Measurements from ENCODE around the gene GOLT1B.
A peak's percentile ranks its signal among the peaks of the same experiment; 100 is the strongest.

GOLT1B gene

GRCh38 chr12:21526053-21526452, 24.5 kb downstream of the GOLT1B start, which contains the start of gene SPX:
SPX (plus strand) TSS chr12:21526296; CDS start chr12:21526473, 177 bp downstream.
- DNase-seq, result no peak

DNA sequence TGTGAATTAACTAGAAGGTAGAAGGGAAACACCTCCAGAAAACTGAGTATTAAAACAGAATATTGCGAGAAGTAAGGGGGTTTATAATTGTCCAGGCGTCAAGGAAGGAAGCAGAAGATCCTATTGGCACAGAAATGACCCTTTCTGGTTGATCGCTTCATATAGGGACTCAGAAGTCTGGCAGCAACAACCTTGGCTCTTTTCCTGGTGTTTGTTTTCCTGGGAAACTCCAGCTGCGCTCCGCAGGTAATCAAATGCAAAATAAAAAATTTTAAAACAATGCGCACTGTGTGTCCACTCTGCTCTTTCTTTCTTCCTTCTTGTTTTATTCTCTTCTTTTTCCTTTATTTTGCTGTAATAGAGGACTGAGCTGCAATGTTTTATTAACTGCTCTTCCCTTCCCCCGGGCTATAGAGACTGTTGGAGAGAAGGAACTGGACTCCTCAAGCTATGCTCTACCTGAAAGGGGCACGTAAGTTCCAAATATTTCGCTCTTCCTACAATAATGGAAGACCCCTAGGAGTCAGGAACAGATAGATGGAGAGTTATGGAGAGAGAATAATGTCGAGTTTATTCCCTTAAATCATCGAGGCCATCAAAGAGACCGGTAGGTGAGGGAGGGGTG, 25.2 kb downstream of the GOLT1B start:
- no peak for DNase-seq

GRCh38 chr12:21527451-21528180, 26.0 kb downstream of the GOLT1B start:
- DNase-seq, result no peak

DNA sequence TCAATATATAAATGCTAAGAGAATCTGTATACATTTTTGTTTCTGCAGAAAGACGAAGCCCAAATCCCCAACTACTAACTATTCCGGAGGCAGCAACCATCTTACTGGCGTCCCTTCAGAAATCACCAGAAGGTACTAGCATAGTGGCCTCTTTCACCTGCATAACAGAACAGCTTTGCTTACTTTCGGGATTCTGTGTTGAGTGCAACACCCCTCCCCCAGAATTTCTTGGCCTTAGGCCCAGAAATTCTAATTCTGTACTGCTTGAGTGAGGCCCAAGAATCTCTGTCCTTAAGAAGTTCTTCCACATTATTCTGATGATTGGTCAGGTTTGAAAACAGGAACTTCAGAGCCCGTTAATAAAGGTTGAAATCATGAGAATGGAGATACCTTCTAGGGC, 27.4 kb downstream of the GOLT1B start:
- no peak for DNase-seq

DNA sequence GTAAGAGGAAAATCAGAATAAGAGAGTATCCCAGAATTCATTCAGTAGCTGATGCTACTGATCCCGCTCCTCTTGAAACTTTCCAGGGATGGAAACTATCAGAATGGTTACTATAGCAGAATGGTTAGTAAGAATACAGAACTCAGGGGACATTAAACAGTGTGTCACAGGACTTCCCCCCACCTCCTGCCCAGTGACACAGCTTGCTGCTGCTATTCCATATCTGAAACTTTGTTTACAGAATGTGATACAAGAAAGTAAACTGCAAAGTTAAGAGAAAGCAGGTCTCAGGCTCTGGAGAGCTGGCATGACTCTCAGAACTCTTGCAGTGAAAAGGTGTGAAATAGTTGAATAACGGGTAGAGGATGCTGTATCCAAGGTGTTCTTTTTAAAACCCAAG, 27.9 kb downstream of the GOLT1B start:
- no peak for DNase-seq

GRCh38 chr12:21538061-21538653, 36.6 kb downstream of the GOLT1B start:
- no peak for DNase-seq

GRCh38 chr12:21539797-21540196, 38.2 kb downstream of the GOLT1B start:
- DNase-seq, result no peak

DNA sequence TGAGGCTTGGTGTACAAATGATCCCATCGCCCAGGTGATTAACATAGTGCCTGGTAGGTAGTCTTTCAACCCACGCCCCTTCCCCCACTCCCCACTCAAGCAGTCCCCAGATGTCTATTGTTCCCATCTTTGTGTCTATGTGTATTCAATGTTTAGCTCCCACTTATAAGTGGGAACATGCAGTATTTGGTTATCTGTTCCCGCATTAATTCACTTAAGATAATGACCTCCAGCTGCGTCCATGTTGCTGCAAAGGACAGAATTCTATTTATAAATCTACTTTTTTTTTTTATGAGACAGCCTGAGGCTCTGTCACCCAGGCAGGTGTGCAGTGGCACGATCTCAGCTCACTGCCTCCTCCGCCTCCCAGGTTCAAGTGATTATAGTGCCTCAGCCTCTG, 40.2 kb downstream of the GOLT1B start:
- DNase-seq, result no peak

DNA sequence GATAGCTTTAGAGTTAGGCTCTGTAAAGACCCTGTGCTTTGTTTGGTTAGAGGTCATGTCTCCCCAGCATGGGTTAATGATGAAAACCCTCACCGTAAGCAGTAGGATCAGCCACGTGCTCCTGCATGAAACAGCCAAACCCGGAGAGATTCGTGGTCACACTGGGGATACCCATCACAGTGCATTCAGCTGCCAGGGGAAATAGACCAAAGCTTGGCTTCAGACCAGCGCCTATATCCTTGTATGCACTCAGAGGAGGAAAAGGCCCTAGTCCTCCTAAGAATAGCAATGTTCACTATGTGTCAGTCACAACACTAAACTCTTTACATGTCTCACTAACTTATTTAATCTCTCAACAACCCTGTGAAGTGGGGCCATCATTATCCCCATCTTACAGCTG, 40.8 kb downstream of the GOLT1B start:
- no peak for DNase-seq

DNA sequence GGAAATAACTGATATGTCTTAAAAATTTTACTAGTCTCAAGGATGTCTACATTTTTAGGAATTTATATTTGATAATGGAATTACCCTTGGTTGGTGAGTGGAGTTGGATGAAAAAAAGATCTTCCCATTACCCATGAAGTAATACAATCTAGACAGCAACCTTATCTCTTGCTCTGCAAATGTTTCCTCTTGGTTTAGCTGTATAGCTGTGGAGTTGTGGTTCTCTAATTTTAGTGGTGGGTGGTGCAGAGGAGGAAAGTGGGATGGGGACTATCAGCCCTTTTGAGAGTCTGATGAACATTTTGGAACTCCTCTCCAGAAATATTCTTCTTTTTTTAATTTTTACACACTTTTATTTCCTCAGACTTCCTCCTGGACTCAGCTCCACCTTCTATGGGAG, 41.6 kb downstream of the GOLT1B start:
- no peak for DNase-seq

GRCh38 chr12:21545557-21545956, 44.0 kb downstream of the GOLT1B start:
- no peak for DNase-seq

DNA sequence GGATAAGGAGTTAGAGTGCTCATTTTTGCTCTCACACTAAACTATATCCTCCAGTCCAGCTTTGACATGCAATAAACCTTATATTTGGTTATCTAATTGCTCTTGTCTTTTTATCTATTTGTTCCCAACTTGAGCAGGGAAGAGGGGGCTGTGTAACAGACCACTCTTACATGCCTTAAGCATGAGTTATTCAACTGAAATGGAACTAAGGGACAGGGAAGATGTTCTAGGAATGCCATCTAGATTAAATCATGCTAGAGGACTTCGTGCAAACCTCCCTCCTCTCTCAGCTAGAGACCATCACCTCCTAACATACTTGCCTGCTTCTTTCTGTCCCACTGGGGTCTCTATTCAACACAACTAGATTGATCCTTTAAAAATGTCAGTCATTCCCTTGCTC, 45.1 kb downstream of the GOLT1B start:
- DNase-seq, result no peak

DNA sequence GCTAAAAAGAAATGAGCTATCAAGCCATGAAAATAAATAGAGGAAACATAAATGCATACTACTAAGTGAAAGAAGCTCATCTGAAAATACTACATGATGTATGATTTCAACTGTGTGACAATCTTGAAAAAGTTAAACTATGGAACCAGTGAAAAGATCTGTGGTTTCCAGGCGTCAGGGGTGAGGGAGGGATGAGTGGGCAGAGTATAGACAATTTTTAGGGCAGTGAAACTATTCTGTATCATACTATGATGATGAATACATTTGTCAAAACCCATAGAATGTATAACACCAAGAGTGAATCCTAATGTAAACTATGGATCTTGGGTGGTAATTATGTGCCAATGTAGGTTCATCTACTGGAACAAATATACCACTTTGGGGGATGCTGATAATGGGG, 45.8 kb downstream of the GOLT1B start:
- no peak for DNase-seq

- peak; percentile 49 for DNase-seq
Observed at GRCh38 chr12:21551841-21552465, 50.4 kb downstream of the GOLT1B start.

DNA sequence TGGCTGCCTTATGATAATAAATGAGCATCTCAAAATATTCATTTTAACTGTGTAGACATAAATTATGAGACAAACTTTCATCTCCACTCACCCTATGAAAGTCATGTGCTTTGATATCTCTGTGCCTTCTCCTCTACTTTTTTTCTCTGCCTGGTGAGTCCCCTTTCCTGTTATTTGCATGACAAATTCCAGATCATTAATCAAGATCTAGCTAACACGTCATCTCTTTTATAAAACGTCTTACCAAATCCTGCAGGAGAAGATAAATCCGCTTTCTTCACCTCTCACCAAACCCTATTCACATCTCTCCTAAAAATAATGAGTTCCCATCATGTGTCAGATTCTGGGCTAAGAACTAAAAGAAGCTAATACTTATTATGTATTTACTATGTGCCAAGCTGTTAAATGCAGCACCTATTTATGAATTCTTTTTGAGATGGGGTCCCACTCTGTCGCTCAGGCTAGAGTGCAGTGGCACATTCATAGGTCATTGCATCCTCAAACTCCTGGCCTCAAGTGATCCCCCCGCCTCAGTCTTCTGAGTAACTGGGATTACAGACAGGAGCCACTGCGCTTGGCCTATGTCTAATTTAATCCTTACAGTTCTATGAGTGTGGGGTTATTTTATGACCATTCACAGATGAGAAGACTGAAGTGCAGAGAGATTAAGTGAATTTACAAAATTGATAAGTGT, 51.2 kb downstream of the GOLT1B start:
- DNase-seq, result no peak

DNA sequence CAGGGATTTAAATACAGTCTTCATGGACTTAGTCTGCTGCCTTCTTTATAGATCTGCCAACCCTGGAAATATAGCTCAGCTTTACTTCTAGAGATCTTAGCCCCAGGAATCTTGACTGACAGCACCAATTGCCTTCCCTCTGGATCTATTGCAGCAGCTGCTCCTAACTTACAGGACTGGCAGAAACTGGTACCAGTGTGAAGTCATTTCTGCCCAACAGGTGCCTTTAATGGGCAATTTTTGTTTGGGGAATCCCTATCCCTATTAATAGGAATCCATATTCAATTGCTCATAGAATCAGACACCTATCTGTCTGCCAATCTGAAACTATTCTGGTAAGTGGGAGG, 51.7 kb downstream of the GOLT1B start:
- no peak for DNase-seq

GRCh38 chr12:21558100-21558679, 56.6 kb downstream of the GOLT1B start:
- no peak for DNase-seq

GRCh38 chr12:21559855-21560569, 58.4 kb downstream of the GOLT1B start:
- no peak for DNase-seq

DNA sequence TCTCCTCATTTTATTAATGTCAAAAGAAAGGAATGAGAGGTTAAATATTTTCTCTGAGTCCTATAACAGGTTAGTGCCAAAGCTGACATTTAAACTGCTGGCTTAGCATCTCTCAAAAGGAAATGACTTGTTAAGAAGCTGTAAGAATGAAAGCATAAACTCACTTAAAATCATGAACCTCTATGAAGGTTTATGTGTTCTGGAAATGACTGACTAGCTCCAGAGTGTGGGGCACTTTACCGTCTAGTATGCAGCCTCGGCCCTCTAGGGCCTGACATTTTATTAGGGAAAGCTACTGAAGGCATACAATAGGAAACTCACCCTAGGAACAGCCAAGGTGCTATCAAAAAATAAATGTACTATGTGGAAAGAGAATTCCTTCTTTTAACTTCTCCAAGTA, 59.6 kb downstream of the GOLT1B start:
- no peak for DNase-seq

DNA sequence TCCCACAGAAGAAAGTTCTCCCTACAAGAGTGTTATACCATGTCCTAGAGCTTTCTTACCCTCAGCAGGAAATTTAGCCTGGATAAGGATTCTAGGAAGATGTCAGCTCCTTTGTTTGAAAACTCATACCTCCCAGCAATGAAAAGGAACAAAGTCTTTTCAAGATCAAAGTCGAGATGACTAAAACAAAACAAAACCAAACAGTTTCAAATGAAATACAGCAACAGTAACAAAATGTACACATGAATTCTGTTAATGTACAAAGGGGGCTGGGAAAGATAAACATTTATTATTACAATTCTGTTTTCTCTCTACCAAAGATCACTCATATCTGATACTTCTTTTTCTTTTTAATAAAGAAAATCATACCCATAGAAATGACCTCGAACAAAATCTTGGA, 61.3 kb downstream of the GOLT1B start:
- no peak for DNase-seq

GRCh38 chr12:21566223-21566906, 64.8 kb downstream of the GOLT1B start:
- DNase-seq, result no peak

DNA sequence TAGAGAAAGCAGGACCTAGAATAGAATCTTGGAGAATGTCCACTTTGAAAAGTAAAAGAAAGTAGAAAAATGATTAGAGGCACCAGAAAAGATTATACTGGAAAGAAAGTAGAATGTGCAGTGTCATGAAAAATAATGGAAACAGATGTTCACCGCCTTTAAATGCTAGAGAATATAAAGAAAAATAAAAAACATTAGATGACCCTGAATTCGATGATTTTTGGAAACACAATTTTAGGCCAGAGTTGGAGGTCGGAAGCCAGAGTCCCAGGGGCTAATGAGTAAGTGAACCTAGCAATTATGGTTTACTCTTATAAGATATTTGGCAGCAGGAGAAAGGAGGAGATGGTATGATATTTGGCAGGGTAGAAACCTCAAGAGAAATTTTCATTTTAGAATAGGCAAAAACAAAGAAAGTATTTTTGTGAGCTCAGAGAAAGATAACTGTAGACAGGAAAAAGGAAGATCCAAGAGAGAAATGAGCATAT, 65.4 kb downstream of the GOLT1B start:
- DNase-seq, result no peak

All from NCI-H446 treated with DMSO at 0.1 percent for 48 hours (cell line).